ENCODE data around the gene MEI1. TPM values are rescaled to one million over a fixed set of nuclear protein-coding genes. Genes with fewer than 3 reads are reported as not detected.

The MEI1 gene
- total RNA-seq, 3 donors from 2014 or later (not counting 1 experiment from before 2014, with no cell fraction given): 44.7 to 75.6 (median 50.3) TPM

- H3K4me3 ChIP-seq (ENCODE audit: low read length): no peak overlapping the region
- DNase-seq: peak in 1 of 2 donors; percentile 35
- Mint-ChIP-seq H3K4me1 (peaks cover 41 to 43% of the 10 kb centered on the region in 2 donors), H3K4me3 (peak overlapping the region; percentile 82), H3K27me3 (ENCODE audit: low read depth in 2 of 2) (no peaks in the 10 kb centered on the region), H3K36me3 (no peaks in the 10 kb centered on the region), H3K27ac (peak overlapping the region; percentile 98 to 99), H3K9me3 (no peaks in the 10 kb centered on the region)
- peaks cover 36% of the 10 kb centered on the region for H3K4me1 ChIP-seq (ENCODE audit: control insufficient read depth, insufficient read depth, low read length)
- no peak for ATAC-seq
- WGBS (ENCODE audit: insufficient coverage): 46% methylated on average over 3 of the region's 3 CpGs
- H3K27me3 ChIP-seq (ENCODE audit: control insufficient read depth, insufficient read depth, low read length): no peaks in the 10 kb centered on the region
- H3K36me3 ChIP-seq (ENCODE audit: control insufficient read depth, insufficient read depth, low read length): peaks cover 5% of the 10 kb centered on the region
- intact Hi-C loops (cut with micrococcal nuclease): loop anchor here (2.0 to 5.0 kb wide), 2 partner anchors 53 to 77 kb away; partner anchors contain the start of gene SREBF2
- no peak for TF ChIP-seq CTCF (IDR thresholded peaks at IDR 0.05)
- peak overlapping the region; percentile 96 for H3K27ac ChIP-seq (ENCODE audit: low read length)
- H3K9me3 ChIP-seq (ENCODE audit: control insufficient read depth, insufficient read depth, low read length): no peaks in the 10 kb centered on the region
These were observed 80.7 kb downstream of the MEI1 start for GRCh38 chr22:41779929-41780505.

- Mint-ChIP-seq H3K4me1 (peaks cover 41 to 43% of the 10 kb centered on the region in 2 donors), H3K9me3 (no peaks in the 10 kb centered on the region), H3K27ac (peak overlapping the region; percentile 98 to 99), H3K4me3 (peak overlapping the region; percentile 82), H3K27me3 (ENCODE audit: low read depth in 2 of 2) (no peaks in the 10 kb centered on the region), H3K36me3 (no peaks in the 10 kb centered on the region)
- WGBS (ENCODE audit: insufficient coverage): 47% methylated on average over 9 of the region's 11 CpGs
- intact Hi-C loops (cut with micrococcal nuclease): loop anchor here (1.0 to 5.0 kb wide), 3 partner anchors 19 to 76 kb away; partner anchors contain the start of genes CCDC134 and SREBF2
- peak overlapping the region; percentile 58 for H3K4me3 ChIP-seq (ENCODE audit: low read length)
- peak; percentile 82 to 98 for DNase-seq
- H3K9me3 ChIP-seq (ENCODE audit: control insufficient read depth, insufficient read depth, low read length): no peaks in the 10 kb centered on the region
- H3K27me3 ChIP-seq (ENCODE audit: control insufficient read depth, insufficient read depth, low read length): no peaks in the 10 kb centered on the region
- no peak for TF ChIP-seq CTCF (IDR thresholded peaks at IDR 0.05)
- ATAC-seq: peak; percentile 92 to 99 (median 95)
- H3K4me1 ChIP-seq (ENCODE audit: control insufficient read depth, insufficient read depth, low read length): peaks cover 36% of the 10 kb centered on the region
- peaks cover 5% of the 10 kb centered on the region for H3K36me3 ChIP-seq (ENCODE audit: control insufficient read depth, insufficient read depth, low read length)
- H3K27ac ChIP-seq (ENCODE audit: low read length): peak overlapping the region; percentile 96
These were observed 81.6 kb downstream of the MEI1 start for GRCh38 chr22:41780746-41781505.

- H3K36me3 ChIP-seq (ENCODE audit: control insufficient read depth, insufficient read depth, low read length): peaks cover 7% of the 10 kb centered on the region
- H3K27me3 Mint-ChIP-seq (ENCODE audit: low read depth in 2 of 2): no peaks in the 10 kb centered on the region
- no peaks in the 10 kb centered on the region for H3K9me3 Mint-ChIP-seq
- H3K4me3 ChIP-seq (ENCODE audit: low read length): peak overlapping the region; percentile 58
- H3K9me3 ChIP-seq (ENCODE audit: control insufficient read depth, insufficient read depth, low read length): no peaks in the 10 kb centered on the region
- peaks cover 36% of the 10 kb centered on the region for H3K4me1 ChIP-seq (ENCODE audit: control insufficient read depth, insufficient read depth, low read length)
- H3K4me3 Mint-ChIP-seq: peak overlapping the region; percentile 82
- ATAC-seq (peak; percentile 14 to 36 (median 20)), DNase-seq (peak in 1 of 2 donors; percentile 21)
- no peak for TF ChIP-seq CTCF (IDR thresholded peaks at IDR 0.05)
- intact Hi-C loops (cut with micrococcal nuclease): loop anchor here (1.0 to 5.0 kb wide), 3 partner anchors 19 to 76 kb away; partner anchors contain the start of genes CCDC134 and SREBF2
- peak overlapping the region; percentile 98 to 99 for H3K27ac Mint-ChIP-seq
- no peaks in the 10 kb centered on the region for H3K36me3 Mint-ChIP-seq
- H3K4me1 Mint-ChIP-seq: peaks cover 43% of the 10 kb centered on the region in 2 donors
- H3K27ac ChIP-seq (ENCODE audit: low read length): peak overlapping the region; percentile 96
- no peaks in the 10 kb centered on the region for H3K27me3 ChIP-seq (ENCODE audit: control insufficient read depth, insufficient read depth, low read length)
- 26% methylated on average over 1 of the region's 1 CpG for WGBS (ENCODE audit: insufficient coverage)
These were observed 82.2 kb downstream of the MEI1 start for GRCh38 chr22:41781507-41781906.
